ENCODE results near the gene CACNA2D4. TPM values are rescaled to one million over a fixed set of nuclear protein-coding genes. Genes with fewer than 3 reads are reported as not detected.

Gene CACNA2D4
- total RNA-seq, 1 donor from 2014 or later = not detected

DNA sequence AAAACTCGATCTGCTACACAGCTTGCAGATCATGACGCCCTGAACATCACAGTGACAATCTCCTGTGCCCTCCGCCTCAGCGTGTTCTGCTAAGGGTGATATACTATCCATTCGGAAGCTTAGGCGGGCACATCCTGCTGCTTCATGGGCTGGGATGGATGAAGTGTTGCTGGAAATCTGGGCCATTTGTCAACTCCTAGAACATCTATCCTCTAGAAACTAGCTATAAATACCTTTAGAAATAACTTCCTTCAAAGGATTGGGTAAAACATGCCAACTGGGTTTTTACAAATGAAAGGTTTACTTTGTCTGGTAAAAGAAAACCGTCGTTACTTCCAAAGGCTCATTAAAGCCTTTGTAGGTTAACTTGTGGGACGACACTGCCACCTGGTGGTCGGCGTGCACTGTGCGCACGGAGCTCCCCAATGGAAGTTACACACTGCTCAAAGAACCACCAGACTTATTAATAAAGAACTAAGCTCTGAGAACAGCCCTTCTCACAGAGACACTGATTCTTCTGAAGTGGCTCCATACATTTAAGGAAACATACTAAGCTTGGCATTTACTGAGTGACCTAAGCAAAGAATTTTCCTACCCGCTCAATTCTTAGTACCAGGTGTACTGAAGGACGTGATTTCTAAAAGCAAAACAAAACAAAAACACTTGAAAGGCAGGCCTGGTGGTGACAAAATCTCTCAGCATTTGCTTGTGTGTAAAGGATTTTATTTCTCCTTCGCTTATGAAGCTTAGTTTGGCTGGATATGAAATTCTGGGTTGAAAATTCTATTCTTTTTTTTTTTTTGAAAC is 21.6 kb upstream of the CACNA2D4 start:
- TF ChIP-seq, protein P1, sequence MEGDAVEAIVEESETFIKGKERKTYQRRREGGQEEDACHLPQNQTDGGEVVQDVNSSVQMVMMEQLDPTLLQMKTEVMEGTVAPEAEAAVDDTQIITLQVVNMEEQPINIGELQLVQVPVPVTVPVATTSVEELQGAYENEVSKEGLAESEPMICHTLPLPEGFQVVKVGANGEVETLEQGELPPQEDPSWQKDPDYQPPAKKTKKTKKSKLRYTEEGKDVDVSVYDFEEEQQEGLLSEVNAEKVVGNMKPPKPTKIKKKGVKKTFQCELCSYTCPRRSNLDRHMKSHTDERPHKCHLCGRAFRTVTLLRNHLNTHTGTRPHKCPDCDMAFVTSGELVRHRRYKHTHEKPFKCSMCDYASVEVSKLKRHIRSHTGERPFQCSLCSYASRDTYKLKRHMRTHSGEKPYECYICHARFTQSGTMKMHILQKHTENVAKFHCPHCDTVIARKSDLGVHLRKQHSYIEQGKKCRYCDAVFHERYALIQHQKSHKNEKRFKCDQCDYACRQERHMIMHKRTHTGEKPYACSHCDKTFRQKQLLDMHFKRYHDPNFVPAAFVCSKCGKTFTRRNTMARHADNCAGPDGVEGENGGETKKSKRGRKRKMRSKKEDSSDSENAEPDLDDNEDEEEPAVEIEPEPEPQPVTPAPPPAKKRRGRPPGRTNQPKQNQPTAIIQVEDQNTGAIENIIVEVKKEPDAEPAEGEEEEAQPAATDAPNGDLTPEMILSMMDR (IDR thresholded peaks at IDR 0.05; ENCODE audit: partially characterized antibody, unreplicated experiment) = peak; percentile 98
- peaks cover 2% of the 10 kb centered on the region for H3K27me3 Mint-ChIP-seq (ENCODE audit: unreplicated experiment)
- no peak overlapping the region for H3K4me3 Mint-ChIP-seq (ENCODE audit: unreplicated experiment)
- H3K4me1 Mint-ChIP-seq (ENCODE audit: low read depth, unreplicated experiment) = peaks cover 4% of the 10 kb centered on the region
- peak; percentile 90 for DNase-seq
- H3K27ac Mint-ChIP-seq (ENCODE audit: unreplicated experiment) = no peak overlapping the region
- peaks cover 19% of the 10 kb centered on the region for H3K36me3 Mint-ChIP-seq (ENCODE audit: unreplicated experiment)
- peaks cover 5% of the 10 kb centered on the region for H3K9me3 Mint-ChIP-seq (ENCODE audit: unreplicated experiment)

DNA sequence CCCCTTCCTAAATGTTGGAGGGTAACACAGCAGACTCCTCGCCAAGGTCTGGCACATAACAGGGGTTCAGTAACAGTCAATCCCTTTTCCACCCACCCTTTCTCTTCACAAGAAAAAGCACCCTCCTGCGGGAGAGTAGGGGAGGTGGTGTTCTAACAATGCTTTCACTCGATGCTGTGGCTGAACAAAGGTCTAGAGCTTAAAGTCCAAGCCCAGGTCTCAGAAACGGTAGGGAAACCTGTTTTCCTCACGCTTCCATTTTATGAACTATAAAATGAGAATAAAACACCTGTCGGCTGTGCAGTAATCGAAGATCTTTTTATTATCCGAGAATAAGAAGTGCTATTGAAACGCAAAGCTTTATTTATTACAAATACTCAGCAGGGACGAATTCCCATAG is 20.9 kb upstream of the CACNA2D4 start:
- DNase-seq = no peak
- Mint-ChIP-seq H3K9me3 (ENCODE audit: unreplicated experiment) (peaks cover 5% of the 10 kb centered on the region), H3K27ac (ENCODE audit: unreplicated experiment) (no peak overlapping the region)

DNA sequence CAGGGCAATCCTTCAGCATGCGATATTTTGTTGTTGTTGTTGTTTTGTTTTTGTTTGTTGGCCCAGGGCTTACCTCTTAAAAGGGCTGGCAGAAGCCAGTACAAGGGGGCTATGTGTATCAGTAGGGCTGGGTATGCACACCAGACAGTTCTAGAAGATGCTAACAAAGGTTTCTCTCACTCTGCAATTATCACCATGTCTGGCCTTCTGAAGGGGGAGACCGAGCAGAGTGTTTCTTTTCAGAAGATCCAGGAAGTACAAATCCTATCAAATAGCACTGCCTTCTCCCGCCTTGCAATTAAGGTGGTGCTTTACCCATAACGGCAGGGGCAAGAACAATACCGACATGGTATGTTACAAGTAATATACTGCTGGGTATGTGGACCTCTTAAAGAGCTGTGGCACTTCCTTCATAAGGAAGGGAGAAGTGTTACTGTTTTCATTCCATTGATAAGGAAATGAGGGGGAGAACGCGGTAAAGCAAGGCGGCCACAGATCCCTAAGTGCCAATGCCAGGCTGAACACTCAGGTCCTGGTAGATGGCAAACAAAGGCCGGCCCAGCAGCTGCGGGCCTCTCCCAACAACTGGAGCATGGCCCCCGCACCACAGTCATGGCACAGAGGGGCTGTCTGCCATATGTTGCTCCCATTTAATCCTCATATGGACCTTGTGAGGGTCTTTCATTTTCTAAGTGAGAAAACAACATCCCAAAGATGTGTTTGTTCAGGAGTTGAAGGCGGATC is 19.2 kb upstream of the CACNA2D4 start:
- Mint-ChIP-seq H3K4me1 (ENCODE audit: low read depth, unreplicated experiment) (peaks cover 12% of the 10 kb centered on the region), H3K27me3 (ENCODE audit: unreplicated experiment) (peaks cover 6% of the 10 kb centered on the region), H3K27ac (ENCODE audit: unreplicated experiment) (peak overlapping the region; percentile 36), H3K9me3 (ENCODE audit: unreplicated experiment) (peaks cover 2% of the 10 kb centered on the region), H3K36me3 (ENCODE audit: unreplicated experiment) (peaks cover 4% of the 10 kb centered on the region), H3K4me3 (ENCODE audit: unreplicated experiment) (no peak overlapping the region)
- DNase-seq = no peak
- TF ChIP-seq, protein P1 (IDR thresholded peaks at IDR 0.05; ENCODE audit: partially characterized antibody, unreplicated experiment) = no peak

More for the DNA sequence above, 20.9 kb upstream of the CACNA2D4 start:
- TF ChIP-seq, protein P1 (IDR thresholded peaks at IDR 0.05; ENCODE audit: partially characterized antibody, unreplicated experiment) = no peak
- peaks cover 4% of the 10 kb centered on the region for H3K4me1 Mint-ChIP-seq (ENCODE audit: low read depth, unreplicated experiment)
- H3K36me3 Mint-ChIP-seq (ENCODE audit: unreplicated experiment) = peaks cover 19% of the 10 kb centered on the region
- peaks cover 2% of the 10 kb centered on the region for H3K27me3 Mint-ChIP-seq (ENCODE audit: unreplicated experiment)
- H3K4me3 Mint-ChIP-seq (ENCODE audit: unreplicated experiment) = no peak overlapping the region

DNA sequence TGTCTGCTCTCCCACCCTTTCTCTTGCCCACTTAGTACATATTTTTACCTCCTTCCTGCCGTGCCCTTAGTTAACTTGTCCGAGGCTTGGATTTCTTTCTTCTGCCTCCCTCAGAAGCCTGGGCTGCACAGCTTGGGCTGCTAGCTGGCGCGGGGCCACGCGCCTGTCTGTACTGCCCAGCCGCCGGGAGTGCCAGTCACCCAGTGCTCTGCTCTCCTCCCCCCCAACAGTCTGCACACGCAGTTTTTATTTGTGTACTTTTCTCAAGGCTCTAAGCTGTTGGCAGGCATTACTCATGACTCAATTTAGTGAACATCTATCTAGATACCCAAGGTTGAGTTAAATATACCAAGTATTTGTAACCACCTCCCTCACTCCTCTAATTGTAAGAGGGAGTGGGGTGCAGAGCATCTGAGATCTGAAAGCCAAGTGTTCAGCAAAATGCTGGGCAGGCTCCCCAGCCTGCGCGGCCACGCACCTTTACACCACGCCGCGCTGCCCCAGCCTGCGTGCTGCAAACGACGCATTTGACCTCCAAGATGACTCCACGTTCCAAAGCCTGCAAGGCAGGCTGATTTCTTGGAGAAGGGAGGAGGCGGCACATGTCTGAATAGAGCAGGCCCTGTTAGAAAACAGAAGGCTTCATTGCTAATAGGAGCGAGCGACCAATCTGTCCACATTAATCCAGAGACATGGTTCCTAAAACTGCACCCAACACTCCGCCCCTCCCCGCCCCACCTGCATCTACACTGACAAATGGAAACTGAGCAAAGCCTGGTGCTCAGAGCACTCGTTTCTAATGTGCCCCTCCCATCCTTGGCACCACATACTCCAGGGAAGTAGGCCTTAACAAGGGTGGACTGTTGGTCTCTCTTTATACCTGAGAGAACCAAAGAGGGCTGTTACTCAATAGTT is 18.2 kb upstream of the CACNA2D4 start:
- TF ChIP-seq, protein P1 (IDR thresholded peaks at IDR 0.05; ENCODE audit: partially characterized antibody, unreplicated experiment) = no peak
- no peak for DNase-seq
- no peaks in the 10 kb centered on the region for H3K36me3 Mint-ChIP-seq (ENCODE audit: unreplicated experiment)
- peaks cover 2% of the 10 kb centered on the region for H3K9me3 Mint-ChIP-seq (ENCODE audit: unreplicated experiment)
- peaks cover 14% of the 10 kb centered on the region for H3K4me1 Mint-ChIP-seq (ENCODE audit: low read depth, unreplicated experiment)
- no peak overlapping the region for H3K4me3 Mint-ChIP-seq (ENCODE audit: unreplicated experiment)
- H3K27ac Mint-ChIP-seq (ENCODE audit: unreplicated experiment) = peak overlapping the region; percentile 36
- H3K27me3 Mint-ChIP-seq (ENCODE audit: unreplicated experiment) = peaks cover 6% of the 10 kb centered on the region
